Glutamatergic neuron (in vitro differentiated cells): ENCODE data around the gene NAT8. TPM values are rescaled to one million over a fixed set of nuclear protein-coding genes. Genes with fewer than 3 reads are reported as not detected.
"Not testable (repeated sequence)": the region's sequence is repeated elsewhere in the genome, so short reads cannot be mapped to it uniquely, and the experiment has no call there.

Source experiments
- DNase-seq: peaks from one replicate; pipeline ENCODE4 v3.0.0; 2022
- H3K27ac Mint-ChIP-seq: one replicate; pipeline ENCODE4 v1.8.0; 2020; ENCODE audit warnings: mild to moderate bottlenecking, mixed read lengths, inconsistent platforms; ENCODE audit not compliant: unreplicated experiment
- H3K27me3 Mint-ChIP-seq: one replicate; pipeline ENCODE4 v1.8.0; 2020; ENCODE audit warnings: mild to moderate bottlenecking, moderate library complexity, mixed read lengths, inconsistent platforms; ENCODE audit not compliant: unreplicated experiment
- H3K36me3 Mint-ChIP-seq: one replicate; pipeline ENCODE4 v1.8.0; 2020; ENCODE audit warnings: mild to moderate bottlenecking, mixed read lengths, inconsistent platforms; ENCODE audit not compliant: unreplicated experiment
- H3K4me1 Mint-ChIP-seq: one replicate; pipeline ENCODE4 v1.8.0; 2020; ENCODE audit warnings: mild to moderate bottlenecking, low read depth, mixed read lengths, inconsistent platforms; ENCODE audit not compliant: unreplicated experiment
- H3K4me3 Mint-ChIP-seq: one replicate; pipeline ENCODE4 v1.8.0; 2020; ENCODE audit warnings: mild to moderate bottlenecking, mixed read lengths, inconsistent platforms; ENCODE audit not compliant: unreplicated experiment
- H3K9me3 Mint-ChIP-seq: one replicate; pipeline ENCODE4 v1.8.0; 2020; ENCODE audit warnings: mild to moderate bottlenecking, moderate library complexity, mixed read lengths, inconsistent platforms; ENCODE audit not compliant: unreplicated experiment
- total RNA-seq: library from RNA; stranded (reverse); fragmentation: NEBNext Ultra II Directional; extraction: Animal tissue kit (Norgen Biotek cat#: 25700); gene quantifications from one replicate; pipeline ENCODE4 v1.2.1, GENCODE V29; 2021; ENCODE audit not compliant: unreplicated experiment
- TF ChIP-seq, protein P1 (sequence below): fragments of 200-600 bp; sonication (generic); IDR thresholded peaks from one replicate; pipeline ENCODE4 v1.5.0; 2021; ENCODE audit not compliant: partially characterized antibody, unreplicated experiment

The NAT8 gene
- total RNA-seq, 1 donor from 2014 or later, result not detected

DNA sequence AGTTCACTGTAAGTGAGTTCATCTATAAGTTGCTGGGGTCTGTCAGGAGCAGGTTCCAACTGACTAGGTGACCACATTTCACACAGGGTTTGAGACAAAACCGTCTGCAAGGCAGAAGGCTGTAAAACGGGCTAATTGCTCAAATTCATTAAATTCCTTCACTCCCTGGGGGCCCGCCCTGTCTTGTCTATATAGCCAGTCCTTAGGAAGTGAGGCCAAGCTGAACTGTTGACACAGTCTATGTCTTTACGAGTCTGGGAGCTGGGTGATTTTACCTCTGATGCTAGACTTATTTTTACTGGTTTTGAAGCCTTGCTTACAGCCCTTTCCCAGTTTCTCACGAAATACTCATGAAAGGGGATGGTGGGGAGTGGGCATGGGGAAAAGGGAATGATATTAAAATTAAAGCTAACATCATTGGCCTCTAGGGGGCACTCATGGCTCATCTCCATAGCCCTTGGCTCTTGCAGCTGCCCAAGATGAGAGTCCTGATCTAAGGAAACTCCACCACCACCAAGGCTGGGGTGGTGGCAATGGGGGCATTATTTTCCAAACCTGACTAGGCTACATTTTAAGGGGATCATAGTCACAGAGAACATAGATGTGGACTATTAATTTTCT lies 37.8 kb upstream of the NAT8 start:
- H3K27me3 Mint-ChIP-seq, H3K9me3 Mint-ChIP-seq, DNase-seq, H3K27ac Mint-ChIP-seq, H3K4me1 Mint-ChIP-seq, H3K36me3 Mint-ChIP-seq, H3K4me3 Mint-ChIP-seq: not testable (repeated sequence)
- TF ChIP-seq, protein P1, sequence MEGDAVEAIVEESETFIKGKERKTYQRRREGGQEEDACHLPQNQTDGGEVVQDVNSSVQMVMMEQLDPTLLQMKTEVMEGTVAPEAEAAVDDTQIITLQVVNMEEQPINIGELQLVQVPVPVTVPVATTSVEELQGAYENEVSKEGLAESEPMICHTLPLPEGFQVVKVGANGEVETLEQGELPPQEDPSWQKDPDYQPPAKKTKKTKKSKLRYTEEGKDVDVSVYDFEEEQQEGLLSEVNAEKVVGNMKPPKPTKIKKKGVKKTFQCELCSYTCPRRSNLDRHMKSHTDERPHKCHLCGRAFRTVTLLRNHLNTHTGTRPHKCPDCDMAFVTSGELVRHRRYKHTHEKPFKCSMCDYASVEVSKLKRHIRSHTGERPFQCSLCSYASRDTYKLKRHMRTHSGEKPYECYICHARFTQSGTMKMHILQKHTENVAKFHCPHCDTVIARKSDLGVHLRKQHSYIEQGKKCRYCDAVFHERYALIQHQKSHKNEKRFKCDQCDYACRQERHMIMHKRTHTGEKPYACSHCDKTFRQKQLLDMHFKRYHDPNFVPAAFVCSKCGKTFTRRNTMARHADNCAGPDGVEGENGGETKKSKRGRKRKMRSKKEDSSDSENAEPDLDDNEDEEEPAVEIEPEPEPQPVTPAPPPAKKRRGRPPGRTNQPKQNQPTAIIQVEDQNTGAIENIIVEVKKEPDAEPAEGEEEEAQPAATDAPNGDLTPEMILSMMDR, result peak; percentile 52

DNA sequence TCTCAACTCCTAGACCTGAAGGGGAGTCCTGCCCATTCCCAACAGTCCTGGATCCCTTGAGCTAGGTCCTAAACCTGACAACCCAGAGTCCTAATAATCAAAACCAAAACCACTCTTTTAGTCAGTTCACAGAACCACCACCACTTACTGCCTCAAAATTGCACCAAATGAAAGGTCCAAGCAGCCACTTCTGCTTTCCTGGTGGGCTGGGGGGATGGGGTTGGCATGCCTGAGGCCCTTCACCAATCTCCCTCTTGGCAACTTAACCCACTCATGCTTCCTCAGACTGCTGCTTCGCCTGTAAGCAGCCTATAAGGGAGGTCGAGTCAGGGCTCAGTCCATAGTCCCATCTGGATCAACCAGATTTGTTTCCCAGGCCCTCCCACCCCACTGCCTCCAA lies 37.0 kb upstream of the NAT8 start:
- not testable (repeated sequence) for H3K27me3 Mint-ChIP-seq, H3K4me3 Mint-ChIP-seq, H3K27ac Mint-ChIP-seq, H3K9me3 Mint-ChIP-seq, DNase-seq, H3K36me3 Mint-ChIP-seq, H3K4me1 Mint-ChIP-seq

DNA sequence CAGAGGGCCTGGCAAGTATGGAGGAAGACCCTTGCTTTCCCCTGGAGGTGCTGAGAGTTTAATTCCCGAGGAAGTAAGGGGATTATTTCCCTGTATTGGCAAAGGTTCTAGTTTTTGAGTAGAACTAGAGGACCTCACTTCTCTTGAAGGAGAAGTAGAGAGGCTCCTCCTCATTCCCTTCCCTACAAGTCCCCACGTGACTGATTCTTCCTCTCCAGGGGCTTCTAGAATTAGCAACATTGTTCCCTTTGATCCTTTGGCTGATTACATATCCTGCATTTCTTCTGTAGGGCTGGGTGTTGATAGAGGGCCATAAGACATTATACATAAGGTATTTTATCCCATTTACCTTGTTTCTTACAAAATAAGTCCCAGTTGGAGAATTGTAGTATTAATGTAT lies 35.8 kb upstream of the NAT8 start:
- H3K36me3 Mint-ChIP-seq, DNase-seq, H3K9me3 Mint-ChIP-seq, H3K27ac Mint-ChIP-seq, H3K4me1 Mint-ChIP-seq, H3K4me3 Mint-ChIP-seq, H3K27me3 Mint-ChIP-seq: not testable (repeated sequence)

DNA sequence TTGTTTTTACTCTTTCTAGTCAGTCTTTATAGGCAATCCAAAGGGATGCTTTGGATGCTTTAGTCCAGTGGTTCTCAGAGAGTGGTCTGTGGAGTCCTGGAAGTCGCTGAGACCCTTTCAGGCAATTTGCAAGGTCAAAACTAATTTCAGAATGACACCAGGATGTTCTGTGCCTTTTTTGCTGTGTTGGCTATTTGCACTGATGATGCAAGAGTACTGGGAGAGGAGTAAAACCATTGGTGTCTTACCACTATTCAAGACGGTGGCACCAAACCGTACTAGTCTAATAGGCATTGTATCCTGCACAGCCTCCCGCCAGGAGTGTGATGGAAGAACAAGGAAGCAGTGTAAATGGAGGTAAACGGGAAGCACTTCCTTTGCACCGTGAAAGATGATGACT lies 34.0 kb upstream of the NAT8 start:
- H3K9me3 Mint-ChIP-seq, H3K36me3 Mint-ChIP-seq, DNase-seq, H3K4me3 Mint-ChIP-seq, H3K4me1 Mint-ChIP-seq, H3K27me3 Mint-ChIP-seq, H3K27ac Mint-ChIP-seq: not testable (repeated sequence)

DNA sequence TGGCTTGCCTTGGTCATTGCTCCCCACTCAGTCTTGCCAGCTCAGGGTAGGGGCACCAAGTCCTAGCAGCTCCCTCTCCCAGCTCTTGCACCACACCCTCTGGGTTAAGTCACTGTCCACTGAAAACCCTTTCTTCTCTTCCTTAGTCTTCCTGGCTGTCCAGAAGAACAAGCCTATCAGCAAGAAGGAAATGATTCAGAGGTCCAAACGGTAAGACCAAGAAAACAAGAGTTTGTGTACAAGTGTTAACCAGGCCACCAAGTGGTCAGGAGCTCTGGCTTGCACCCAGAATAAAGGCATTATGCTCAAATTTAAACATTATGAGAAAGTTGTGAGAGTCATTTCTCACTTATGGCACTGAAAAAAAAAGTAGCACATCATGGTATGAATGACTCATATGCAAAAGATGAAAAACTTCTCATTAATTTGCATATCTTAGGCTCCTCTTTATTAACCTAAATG lies 32.5 kb upstream of the NAT8 start:
- H3K27ac Mint-ChIP-seq, DNase-seq, H3K4me1 Mint-ChIP-seq, H3K4me3 Mint-ChIP-seq, H3K27me3 Mint-ChIP-seq, H3K9me3 Mint-ChIP-seq, H3K36me3 Mint-ChIP-seq: not testable (repeated sequence)

DNA sequence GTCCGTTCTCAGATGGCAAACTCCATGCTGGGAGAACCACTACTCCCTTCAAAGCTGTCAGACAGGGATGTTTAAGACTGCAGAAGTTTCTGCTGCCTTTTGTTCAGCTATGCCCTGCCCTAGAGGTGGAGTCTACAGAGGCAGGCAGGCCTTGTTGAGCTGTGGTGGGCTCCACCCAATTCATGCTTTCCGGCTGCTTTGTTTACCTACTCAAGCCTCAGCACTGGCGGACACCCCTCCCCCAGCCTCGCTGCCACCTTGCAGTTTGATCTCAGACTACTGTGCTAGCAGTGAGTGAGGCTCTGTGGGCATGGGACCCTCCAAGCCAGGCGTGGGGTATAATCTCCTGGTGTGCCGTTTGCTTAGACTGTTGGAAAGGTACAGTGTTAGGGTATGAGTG lies 27.8 kb upstream of the NAT8 start:
- not testable (repeated sequence) for H3K4me1 Mint-ChIP-seq, H3K27ac Mint-ChIP-seq, H3K9me3 Mint-ChIP-seq, H3K4me3 Mint-ChIP-seq, H3K36me3 Mint-ChIP-seq, DNase-seq, H3K27me3 Mint-ChIP-seq

DNA sequence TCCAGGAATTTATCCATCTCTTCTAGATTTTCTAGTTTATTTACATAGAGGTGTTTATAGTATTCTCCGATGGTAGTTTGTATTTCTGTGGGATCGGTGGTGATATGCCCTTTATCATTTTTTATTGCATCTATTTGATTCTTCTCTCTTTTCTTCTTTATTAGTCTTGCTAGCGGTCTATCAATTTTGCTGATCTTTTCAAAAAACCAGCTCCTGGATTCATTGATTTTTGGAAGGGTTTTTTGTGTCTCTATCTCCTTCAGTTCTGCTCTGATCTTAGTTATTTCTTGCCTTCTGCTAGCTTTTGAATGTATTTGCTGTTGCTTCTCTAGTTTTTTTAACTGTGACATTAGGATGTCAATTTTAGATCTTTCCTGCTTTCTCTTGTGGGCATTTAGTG lies 25.0 kb upstream of the NAT8 start:
- not testable (repeated sequence) for DNase-seq, H3K4me3 Mint-ChIP-seq, H3K9me3 Mint-ChIP-seq, H3K27ac Mint-ChIP-seq, H3K36me3 Mint-ChIP-seq, H3K27me3 Mint-ChIP-seq, H3K4me1 Mint-ChIP-seq

DNA sequence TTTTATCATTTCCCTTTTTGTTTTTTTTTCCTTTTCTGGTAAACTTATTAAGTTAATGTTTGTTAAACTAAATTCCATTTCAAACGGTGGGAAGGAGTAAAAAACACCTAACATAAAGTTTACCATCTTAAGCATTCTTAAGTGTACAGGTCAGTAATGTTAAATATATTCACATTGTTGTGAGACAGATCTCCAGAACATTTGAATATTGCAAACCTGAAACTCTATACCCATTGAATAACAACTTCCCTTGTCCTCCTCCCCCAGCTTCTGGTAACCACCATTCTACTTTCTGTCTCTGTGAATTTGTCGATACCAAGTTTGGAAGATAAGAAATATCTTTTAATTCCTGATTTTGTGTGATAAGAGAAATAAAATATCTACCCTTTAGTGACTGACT lies 12.0 kb upstream of the NAT8 start:
- H3K9me3 Mint-ChIP-seq, result peaks cover under 1% of the 10 kb centered on the region

More for the DNA sequence above, 12.0 kb upstream of the NAT8 start:
- Mint-ChIP-seq H3K27ac (no peak overlapping the region), H3K36me3 (no peaks in the 10 kb centered on the region), H3K27me3 (no peaks in the 10 kb centered on the region), H3K4me3 (no peak overlapping the region), H3K4me1 (no peaks in the 10 kb centered on the region)
- TF ChIP-seq, protein P1, result no peak
- no peak for DNase-seq
